ENCODE data around the gene AKAP1. TPM values are rescaled to one million over a fixed set of nuclear protein-coding genes. Genes with fewer than 3 reads are reported as not detected.

Gene AKAP1
- total and polyA plus RNA-seq, 2 donors (not counting 1 experiment from before 2014, with no cell fraction given), result 20.1 to 26.6 TPM

GRCh38 chr17:57145347-57145746, 60.3 kb downstream of the AKAP1 start:
- Histone ChIP-seq H3K27me3 (replicated peaks in 1 of 4; ENCODE audit: control extremely low read depth in 1 of 4, control insufficient read depth in 3 of 4, insufficient read depth in 4 of 4, low read length in 3 of 4) (no peaks in the 10 kb centered on the region), H3K4me2 (replicated peaks; ENCODE audit: low read depth, low read length, poor library complexity, severe bottlenecking) (no peak overlapping the region), H3K4me1 (ENCODE audit: control insufficient read depth in 2 of 2, insufficient read depth in 2 of 2, low read length in 2 of 2) (no peaks in the 10 kb centered on the region), H4K20me1 (ENCODE audit: control insufficient read depth, insufficient read depth, low read length, poor library complexity, severe bottlenecking) (no peaks in the 10 kb centered on the region), H3K9me3 (ENCODE audit: control extremely low read depth in 1 of 3, control insufficient read depth in 2 of 3, insufficient read depth in 1 of 3, low read length in 2 of 3) (peaks cover 0 to 8% (median 0%) of the 10 kb centered on the region in 3 donors), H3K27ac (ENCODE audit: low read length in 2 of 2) (no peak overlapping the region), H3K79me2 (ENCODE audit: control insufficient read depth, insufficient read depth, low read length) (no peaks in the 10 kb centered on the region), H3K36me3 (replicated peaks in 1 of 2; ENCODE audit: control extremely low read depth in 1 of 2, control insufficient read depth in 1 of 2, extremely low read depth in 1 of 2, insufficient read depth in 2 of 2, low read length in 1 of 2) (no peaks in the 10 kb centered on the region), H3K4me3 (ENCODE audit: control extremely low read depth in 1 of 5, extremely low read depth in 1 of 5, insufficient read depth in 1 of 5, low read depth in 2 of 5, low read length in 4 of 5) (no peak overlapping the region), H3K9ac (ENCODE audit: low read length) (no peak overlapping the region), H2AFZ (ENCODE audit: insufficient read depth, low read depth, low read length, poor library complexity, severe bottlenecking) (no peak overlapping the region)
- peaks cover 9% of the 10 kb centered on the region for H3K27me3 Mint-ChIP-seq
- H3K4me3 Mint-ChIP-seq, result no peak overlapping the region
- WGBS (ENCODE audit: insufficient coverage), result 96% methylated on average over 4 of the region's 5 CpGs
- ChIA-PET CTCF (no interaction called here), POLR2A (no interaction called here)
- H3K27ac Mint-ChIP-seq, result no peak overlapping the region
- TF ChIP-seq EZH2 (IDR thresholded peaks at IDR 0.05; ENCODE audit: borderline replicate concordance, insufficient read depth, low read depth, low read length, poor library complexity, severe bottlenecking) (no peak), CTCF (IDR thresholded peaks at IDR 0.05) (no peak)
- DNase-seq (no peak), ATAC-seq (ENCODE audit: low read depth) (no peak)
- H3K9me3 Mint-ChIP-seq (ENCODE audit: insufficient read depth), result no peaks in the 10 kb centered on the region
- intact Hi-C loops (cut with micrococcal nuclease), result no loop called here
- no peaks in the 10 kb centered on the region for H3K4me1 Mint-ChIP-seq

GRCh38 chr17:57146273-57146672, 61.2 kb downstream of the AKAP1 start:
- Histone ChIP-seq H3K27me3 (replicated peaks in 1 of 4; ENCODE audit: control extremely low read depth in 1 of 4, control insufficient read depth in 3 of 4, insufficient read depth in 4 of 4, low read length in 3 of 4) (no peaks in the 10 kb centered on the region), H3K27ac (ENCODE audit: low read length in 2 of 2) (no peak overlapping the region), H3K9me3 (ENCODE audit: control extremely low read depth in 1 of 3, control insufficient read depth in 2 of 3, insufficient read depth in 1 of 3, low read length in 2 of 3) (peaks cover 0 to 8% (median 0%) of the 10 kb centered on the region in 3 donors), H3K4me2 (replicated peaks; ENCODE audit: low read depth, low read length, poor library complexity, severe bottlenecking) (no peak overlapping the region), H3K4me3 (ENCODE audit: control extremely low read depth in 1 of 5, extremely low read depth in 1 of 5, insufficient read depth in 1 of 5, low read depth in 2 of 5, low read length in 4 of 5) (no peak overlapping the region), H3K9ac (ENCODE audit: low read length) (no peak overlapping the region), H2AFZ (ENCODE audit: insufficient read depth, low read depth, low read length, poor library complexity, severe bottlenecking) (no peak overlapping the region), H3K36me3 (replicated peaks in 1 of 2; ENCODE audit: control extremely low read depth in 1 of 2, control insufficient read depth in 1 of 2, extremely low read depth in 1 of 2, insufficient read depth in 2 of 2, low read length in 1 of 2) (no peaks in the 10 kb centered on the region), H3K4me1 (ENCODE audit: control insufficient read depth in 2 of 2, insufficient read depth in 2 of 2, low read length in 2 of 2) (no peaks in the 10 kb centered on the region), H3K79me2 (ENCODE audit: control insufficient read depth, insufficient read depth, low read length) (no peaks in the 10 kb centered on the region), H4K20me1 (ENCODE audit: control insufficient read depth, insufficient read depth, low read length, poor library complexity, severe bottlenecking) (no peaks in the 10 kb centered on the region)
- intact Hi-C loops (cut with micrococcal nuclease), result no loop called here
- POLR2A ChIA-PET, result no interaction called here
- Mint-ChIP-seq H3K27me3 (peaks cover 12% of the 10 kb centered on the region), H3K9me3 (ENCODE audit: insufficient read depth) (no peaks in the 10 kb centered on the region), H3K4me3 (no peak overlapping the region), H3K27ac (no peak overlapping the region), H3K4me1 (no peaks in the 10 kb centered on the region)
- DNase-seq (no peak), ATAC-seq (ENCODE audit: low read depth) (no peak)
- no peak for TF ChIP-seq EZH2 (IDR thresholded peaks at IDR 0.05; ENCODE audit: borderline replicate concordance, insufficient read depth, low read depth, low read length, poor library complexity, severe bottlenecking)
- no peak for TF ChIP-seq CTCF (IDR thresholded peaks at IDR 0.05)
- WGBS (ENCODE audit: insufficient coverage), result 98% methylated on average over 5 of the region's 5 CpGs
- CTCF ChIA-PET, result no interaction called here

All from B cell (primary cell).